Large intestine (tissue), 3 donors: ENCODE results near the gene ZNF317. TPM values are rescaled to one million over a fixed set of nuclear protein-coding genes. Genes with fewer than 3 reads are reported as not detected.

Source experiments
- DNase-seq, 2 donors: peaks; one replicate each; pipeline versions ENCODE4 v3.0.0 to v3.0.0-alpha.2; 2013
- H3K27ac ChIP-seq: one replicate; pipeline ENCODE4 v1.5.1; 2013; ENCODE audit warnings: low read length
- H3K27me3 ChIP-seq: 2 replicates; pipeline ENCODE4 v1.6.1; 2013; ENCODE audit warnings: low read length; ENCODE audit not compliant: control insufficient read depth, insufficient read depth
- H3K36me3 ChIP-seq: 2 replicates; pipeline ENCODE4 v1.6.1; 2013; ENCODE audit warnings: low read length; ENCODE audit not compliant: control insufficient read depth, insufficient read depth
- H3K4me1 ChIP-seq: one replicate; pipeline ENCODE4 v1.6.1; 2013; ENCODE audit warnings: low read length; ENCODE audit not compliant: control insufficient read depth, insufficient read depth
- H3K4me3 ChIP-seq: one replicate; pipeline ENCODE4 v1.5.1; 2013; ENCODE audit warnings: low read length
- H3K9me3 ChIP-seq: one replicate; pipeline ENCODE4 v1.6.1; 2013; ENCODE audit warnings: mild to moderate bottlenecking, low read depth, low read length, moderate library complexity; ENCODE audit not compliant: control insufficient read depth
- WGBS: methylation state at CpG from one replicate; pipeline ENCODE4 v1.1.5; 2013; ENCODE audit warnings: low lambda C conversion rate; ENCODE audit not compliant: insufficient coverage; 5-methylcytosine and 5-hydroxymethylcytosine counted together
- polyA plus RNA-seq: library from polyadenylated mRNA; unstranded; fragments of 120-200 nt; gene quantifications from one replicate; pipeline ENCODE4 v1.2.1, GENCODE V29; 2013

Gene ZNF317
- polyA plus RNA-seq, 1 donor: 34.3 TPM

DNA sequence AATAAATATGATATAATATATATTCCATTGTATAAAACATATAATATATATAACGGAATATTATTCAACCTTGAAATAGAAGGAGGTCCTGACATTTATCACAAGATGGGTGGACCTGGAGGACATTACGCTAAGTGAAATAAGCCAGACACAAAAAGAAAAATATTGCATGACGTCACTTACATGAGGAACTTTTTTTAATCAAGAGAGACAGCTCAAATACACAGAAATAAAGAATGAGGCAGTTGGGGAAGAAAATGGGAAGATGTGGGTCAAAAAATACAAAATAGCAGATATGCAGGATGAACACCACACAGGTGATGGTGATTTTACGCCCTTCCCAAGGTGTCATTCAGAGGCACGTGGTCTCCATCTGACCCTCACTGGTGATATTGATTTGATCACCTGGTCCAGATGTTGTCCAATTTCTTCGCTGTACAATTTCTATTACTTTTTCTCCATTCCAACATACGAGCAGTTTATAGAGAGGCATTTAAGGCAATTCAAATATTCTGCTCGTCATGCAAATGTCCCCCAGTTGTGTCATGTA, 513 bp upstream of the ZNF317 start:
- DNase-seq: no peak
- H3K27ac ChIP-seq: no peak overlapping the region
- H3K4me3 ChIP-seq: peak overlapping the region; percentile 96
- peaks cover 3% of the 10 kb centered on the region for H3K4me1 ChIP-seq
- H3K36me3 ChIP-seq: no peaks in the 10 kb centered on the region
- no peaks in the 10 kb centered on the region for H3K27me3 ChIP-seq
- WGBS: 90% methylated on average over 2 of the region's 8 CpGs
- peaks cover 12% of the 10 kb centered on the region for H3K9me3 ChIP-seq

GRCh38 chr19:9144920-9145319, 4.7 kb downstream of the ZNF317 start:
- DNase-seq: no peak
- Histone ChIP-seq H3K9me3 (peaks cover 40% of the 10 kb centered on the region), H3K4me1 (peaks cover 3% of the 10 kb centered on the region), H3K4me3 (no peak overlapping the region), H3K27me3 (no peaks in the 10 kb centered on the region), H3K36me3 (peaks cover 18% of the 10 kb centered on the region), H3K27ac (no peak overlapping the region)
- WGBS: no CpG with 5 or more reads among the region's 5 CpGs

- no peak for DNase-seq
- Histone ChIP-seq H3K36me3 (peaks cover 21% of the 10 kb centered on the region), H3K27ac (no peak overlapping the region), H3K4me3 (no peak overlapping the region), H3K9me3 (peaks cover 51% of the 10 kb centered on the region), H3K4me1 (no peaks in the 10 kb centered on the region), H3K27me3 (no peaks in the 10 kb centered on the region)
- WGBS: no CpG with 5 or more reads among the region's 1 CpG
These were observed 6.7 kb downstream of the ZNF317 start for GRCh38 chr19:9146882-9147281.

- H3K9me3 ChIP-seq: peaks cover 64% of the 10 kb centered on the region
- DNase-seq: no peak
- no CpG with 5 or more reads among the region's 3 CpGs for WGBS
These were observed 8.5 kb downstream of the ZNF317 start for GRCh38 chr19:9148697-9149096.

GRCh38 chr19:9149997-9150396, 9.8 kb downstream of the ZNF317 start:
- Histone ChIP-seq H3K4me1 (no peaks in the 10 kb centered on the region), H3K9me3 (peaks cover 56% of the 10 kb centered on the region), H3K4me3 (no peak overlapping the region), H3K27ac (no peak overlapping the region), H3K36me3 (peaks cover 31% of the 10 kb centered on the region), H3K27me3 (no peaks in the 10 kb centered on the region)
- 100% methylated on average over 1 of the region's 4 CpGs for WGBS
- DNase-seq: no peak

More at GRCh38 chr19:9148697-9149096, 8.5 kb downstream of the ZNF317 start:
- no peaks in the 10 kb centered on the region for H3K27me3 ChIP-seq
- peaks cover 32% of the 10 kb centered on the region for H3K36me3 ChIP-seq
- no peak overlapping the region for H3K27ac ChIP-seq
- H3K4me3 ChIP-seq: no peak overlapping the region
- no peaks in the 10 kb centered on the region for H3K4me1 ChIP-seq

GRCh38 chr19:9150650-9151049, 10.5 kb downstream of the ZNF317 start:
- Histone ChIP-seq H3K4me3 (no peak overlapping the region), H3K4me1 (no peaks in the 10 kb centered on the region), H3K9me3 (peaks cover 57% of the 10 kb centered on the region), H3K27me3 (no peaks in the 10 kb centered on the region), H3K27ac (no peak overlapping the region), H3K36me3 (peaks cover 34% of the 10 kb centered on the region)
- DNase-seq: no peak
- 100% methylated on average over 1 of the region's 5 CpGs for whole genome bisulfite sequencing

DNA sequence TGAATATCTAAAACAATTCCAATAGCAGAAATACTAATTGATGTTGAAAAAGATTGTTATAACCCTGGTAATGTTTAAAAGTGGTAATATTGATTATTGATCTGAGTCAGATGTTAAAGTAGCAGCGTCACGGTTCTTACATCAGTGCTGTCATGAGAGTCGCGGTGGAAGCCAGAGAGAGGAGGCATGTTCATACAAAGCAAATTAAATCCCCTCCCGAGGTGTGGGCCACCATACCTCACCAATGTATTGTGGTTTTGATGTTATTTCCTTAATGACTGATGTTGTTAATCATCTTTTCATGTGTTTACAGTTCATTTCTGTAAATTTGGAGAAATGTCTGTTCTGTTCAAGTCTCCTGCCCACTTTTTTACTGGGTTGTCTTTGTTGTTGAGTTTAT, 11.2 kb downstream of the ZNF317 start:
- 83% methylated on average over 1 of the region's 5 CpGs for WGBS
- H3K27ac ChIP-seq: no peak overlapping the region
- no peaks in the 10 kb centered on the region for H3K27me3 ChIP-seq
- peaks cover 61% of the 10 kb centered on the region for H3K9me3 ChIP-seq
- H3K36me3 ChIP-seq: peaks cover 42% of the 10 kb centered on the region
- H3K4me1 ChIP-seq: no peaks in the 10 kb centered on the region
- H3K4me3 ChIP-seq: no peak overlapping the region
- no peak for DNase-seq

- no peak overlapping the region for H3K4me3 ChIP-seq
- peaks cover 64% of the 10 kb centered on the region for H3K36me3 ChIP-seq
- DNase-seq: no peak
- no peaks in the 10 kb centered on the region for H3K27me3 ChIP-seq
- H3K27ac ChIP-seq: no peak overlapping the region
- no peaks in the 10 kb centered on the region for H3K4me1 ChIP-seq
- WGBS: no CpG with 5 or more reads among the region's 4 CpGs
- peaks cover 61% of the 10 kb centered on the region for H3K9me3 ChIP-seq
These were observed 15.4 kb downstream of the ZNF317 start for GRCh38 chr19:9155591-9155990.

DNA sequence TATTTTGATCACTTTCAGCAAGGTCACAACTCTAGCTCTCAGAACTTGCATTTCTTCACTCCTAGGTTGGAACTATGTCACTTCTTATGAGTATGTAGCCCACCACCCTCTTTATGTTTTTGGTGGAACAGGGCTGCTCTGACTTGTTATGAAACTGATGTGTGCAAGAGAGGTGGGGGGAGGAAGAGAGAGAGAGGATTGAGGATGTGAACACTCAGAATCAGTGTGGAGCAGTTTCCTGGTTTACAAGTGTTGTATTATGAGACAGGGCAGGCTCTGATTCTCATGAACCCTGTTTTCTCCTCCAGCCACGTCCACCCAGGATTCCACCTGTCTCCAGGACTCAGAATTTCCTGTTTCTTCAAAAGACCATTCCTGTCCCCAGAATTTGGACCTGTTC, 16.1 kb downstream of the ZNF317 start:
- peaks cover 67% of the 10 kb centered on the region for H3K9me3 ChIP-seq
- H3K36me3 ChIP-seq: peaks cover 71% of the 10 kb centered on the region
- no CpG with 5 or more reads among the region's 1 CpG for WGBS
- no peak overlapping the region for H3K27ac ChIP-seq
- H3K4me3 ChIP-seq: no peak overlapping the region
- no peaks in the 10 kb centered on the region for H3K27me3 ChIP-seq
- DNase-seq: no peak
- H3K4me1 ChIP-seq: no peaks in the 10 kb centered on the region

DNA sequence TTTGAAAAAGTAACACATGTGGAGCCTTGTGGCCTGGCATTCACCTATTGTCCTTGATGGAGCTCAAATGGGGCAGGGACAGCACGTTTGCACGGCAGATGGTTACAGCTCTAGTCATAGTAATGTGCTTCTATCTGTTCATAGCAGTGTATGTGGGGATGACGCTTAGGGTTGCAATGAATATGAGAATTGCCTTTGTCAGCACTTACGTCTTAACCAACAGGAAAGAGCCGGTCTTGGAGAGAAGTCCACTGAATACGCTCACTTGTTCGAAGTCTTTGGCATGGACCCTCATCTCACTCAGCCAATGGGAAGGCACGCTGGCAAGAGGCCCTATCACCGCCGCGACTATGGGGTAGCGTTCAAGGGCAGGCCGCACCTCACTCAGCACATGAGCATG, 19.7 kb downstream of the ZNF317 start:
- Histone ChIP-seq H3K27ac (no peak overlapping the region), H3K27me3 (no peaks in the 10 kb centered on the region), H3K36me3 (peaks cover 88% of the 10 kb centered on the region), H3K4me1 (no peaks in the 10 kb centered on the region), H3K4me3 (no peak overlapping the region), H3K9me3 (peaks cover 63% of the 10 kb centered on the region)
- no peak for DNase-seq
- no CpG with 5 or more reads among the region's 13 CpGs for WGBS

DNA sequence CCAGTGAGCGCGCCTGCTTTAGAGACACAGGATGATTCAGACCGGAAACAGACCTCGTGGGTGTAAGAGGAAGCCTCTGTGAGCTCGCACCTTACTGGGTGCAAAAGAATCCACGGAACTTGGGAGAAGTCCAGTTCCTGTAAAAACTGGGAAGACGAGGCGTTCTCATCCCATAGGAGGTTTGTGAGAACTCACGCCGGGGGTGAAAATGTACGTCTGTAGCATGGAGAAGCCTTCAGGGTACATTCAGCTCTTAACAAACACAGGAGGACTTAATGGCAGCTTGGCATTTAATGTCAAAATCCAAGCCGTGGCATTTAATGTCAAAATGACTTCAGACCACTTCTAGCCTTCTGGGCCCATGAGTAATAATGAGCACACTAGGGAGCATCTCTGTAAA, 21.2 kb downstream of the ZNF317 start:
- no peaks in the 10 kb centered on the region for H3K4me1 ChIP-seq
- WGBS: no CpG with 5 or more reads among the region's 12 CpGs
- H3K27me3 ChIP-seq: no peaks in the 10 kb centered on the region
- DNase-seq: no peak
- peaks cover 56% of the 10 kb centered on the region for H3K9me3 ChIP-seq
- H3K4me3 ChIP-seq: no peak overlapping the region
- H3K36me3 ChIP-seq: peaks cover 78% of the 10 kb centered on the region
- H3K27ac ChIP-seq: no peak overlapping the region
